SJSA1 (cell line): ENCODE measurements around the gene SEZ6L2. TPM values are rescaled to one million over a fixed set of nuclear protein-coding genes. Genes with fewer than 3 reads are reported as not detected.

Experiments
- DNase-seq, 2 experiments: peaks; one replicate each; pipeline ENCODE4 v3.0.0-alpha.2; 2015 to 2020; ENCODE audit warnings: low spot score in 2 of 2, low read depth in 1 of 2
- H3K27ac ChIP-seq: fragments of 250-450 bp; sonication (Bioruptor Pico); 2 replicates; pipeline ENCODE4 v1.5.1; 2020; ENCODE audit warnings: mild to moderate bottlenecking, moderate library complexity
- H3K27me3 ChIP-seq: fragments of 250-450 bp; sonication (Bioruptor Pico); replicated peaks from 2 replicates; pipeline ENCODE4 v1.5.1; 2020; ENCODE audit warnings: mild to moderate bottlenecking, moderate library complexity
- H3K36me3 ChIP-seq: fragments of 250-450 bp; sonication (Bioruptor Pico); 2 replicates; pipeline ENCODE4 v1.5.1; 2020; ENCODE audit warnings: mild to moderate bottlenecking
- H3K4me1 ChIP-seq: fragments of 250-450 bp; sonication (Bioruptor Pico); replicated peaks from 2 replicates; pipeline ENCODE4 v1.6.1; 2021; ENCODE audit warnings: mild to moderate bottlenecking
- H3K4me3 ChIP-seq: fragments of 250-450 bp; sonication (Bioruptor Pico); 2 replicates; pipeline ENCODE4 v1.5.1; 2020; ENCODE audit warnings: mild to moderate bottlenecking
- H3K9me3 ChIP-seq: fragments of 250-450 bp; sonication (Bioruptor Pico); replicated peaks from 2 replicates; pipeline ENCODE4 v1.5.1; 2020; ENCODE audit warnings: mild to moderate bottlenecking
- total RNA-seq: library from RNA; depleted of rRNA; stranded (reverse); fragments of >200 nt; shearing (Covaris generic); gene quantifications from 2 replicates; pipeline ENCODE4 v1.2.3, GENCODE V29; 2014

The SEZ6L2 gene
- total RNA-seq, 1 experiment from 2014 or later: 13.2 TPM

GRCh38 chr16:29904947-29905346, 5.6 kb upstream of the SEZ6L2 start:
- Histone ChIP-seq H3K9me3 (no peaks in the 10 kb centered on the region), H3K27me3 (no peaks in the 10 kb centered on the region), H3K4me1 (peaks cover 14% of the 10 kb centered on the region), H3K36me3 (peaks cover 6% of the 10 kb centered on the region), H3K27ac (no peak overlapping the region), H3K4me3 (no peak overlapping the region)
- DNase-seq: no peak

- Histone ChIP-seq H3K27me3 (no peaks in the 10 kb centered on the region), H3K4me3 (no peak overlapping the region), H3K36me3 (peaks cover 6% of the 10 kb centered on the region), H3K9me3 (no peaks in the 10 kb centered on the region), H3K27ac (no peak overlapping the region), H3K4me1 (peaks cover 23% of the 10 kb centered on the region)
- no peak for DNase-seq
These were observed 4.2 kb upstream of the SEZ6L2 start for GRCh38 chr16:29903590-29903989.

- Histone ChIP-seq H3K27me3 (no peaks in the 10 kb centered on the region), H3K27ac (no peak overlapping the region), H3K9me3 (no peaks in the 10 kb centered on the region), H3K4me1 (peaks cover 24% of the 10 kb centered on the region), H3K36me3 (peaks cover 5% of the 10 kb centered on the region), H3K4me3 (peak overlapping the region; percentile 47)
- no peak for DNase-seq
These were observed 2.2 kb upstream of the SEZ6L2 start for GRCh38 chr16:29901607-29901945.

- peak overlapping the region; percentile 36 for H3K27ac ChIP-seq
- no peak for DNase-seq
These were observed 1.7 kb upstream of the SEZ6L2 start for GRCh38 chr16:29900888-29901606.

GRCh38 chr16:29900102-29900887, 945 bp upstream of the SEZ6L2 start, which contains the start of gene ASPHD1:
TSS of gene ASPHD1 (plus strand) at chr16:29900488. CDS start at chr16:29900972, 484 bp downstream.
- H3K27me3 ChIP-seq: no peaks in the 10 kb centered on the region
- H3K4me1 ChIP-seq: peaks cover 24% of the 10 kb centered on the region
- H3K27ac ChIP-seq: peak within 1 kb of the TSS; percentile 36
- H3K4me3 ChIP-seq: peak within 1 kb of the TSS; percentile 47
- H3K9me3 ChIP-seq: no peaks in the 10 kb centered on the region
- DNase-seq: peak; percentile 84 to 87
- H3K36me3 ChIP-seq: peaks cover 2% of the 10 kb centered on the region; the same call in 1 of the 2 replicates

More at GRCh38 chr16:29900888-29901606, 1.7 kb upstream of the SEZ6L2 start:
- Histone ChIP-seq H3K4me3 (peak overlapping the region; percentile 47), H3K9me3 (no peaks in the 10 kb centered on the region), H3K4me1 (peaks cover 24% of the 10 kb centered on the region), H3K36me3 (peaks cover 2% of the 10 kb centered on the region; the same call in 1 of the 2 replicates), H3K27me3 (no peaks in the 10 kb centered on the region)

GRCh38 chr16:29898804-29899515, 390 bp downstream of the SEZ6L2 start:
- Histone ChIP-seq H3K36me3 (no peaks in the 10 kb centered on the region), H3K27ac (no peak overlapping the region; the same call in 1 of the 2 replicates), H3K4me1 (peaks cover 24% of the 10 kb centered on the region), H3K27me3 (no peaks in the 10 kb centered on the region), H3K9me3 (no peaks in the 10 kb centered on the region), H3K4me3 (peak overlapping the region; percentile 47)
- peak; percentile 19 to 68 for DNase-seq

- Histone ChIP-seq H3K27ac (no peak overlapping the region), H3K36me3 (no peaks in the 10 kb centered on the region), H3K9me3 (no peaks in the 10 kb centered on the region), H3K4me3 (peak overlapping the region; percentile 47), H3K27me3 (no peaks in the 10 kb centered on the region), H3K4me1 (peaks cover 24% of the 10 kb centered on the region)
- no peak for DNase-seq
These were observed 1.1 kb downstream of the SEZ6L2 start for GRCh38 chr16:29898135-29898803.

GRCh38 chr16:29897333-29897732, 2.0 kb downstream of the SEZ6L2 start:
- H3K4me1 ChIP-seq: peaks cover 24% of the 10 kb centered on the region
- no peaks in the 10 kb centered on the region for H3K27me3 ChIP-seq
- no peaks in the 10 kb centered on the region for H3K36me3 ChIP-seq
- H3K9me3 ChIP-seq: no peaks in the 10 kb centered on the region
- H3K27ac ChIP-seq: no peak overlapping the region
- H3K4me3 ChIP-seq: no peak overlapping the region
- DNase-seq: no peak

- H3K4me1 ChIP-seq: peaks cover 24% of the 10 kb centered on the region
- no peaks in the 10 kb centered on the region for H3K36me3 ChIP-seq
These were observed 2.5 kb downstream of the SEZ6L2 start for GRCh38 chr16:29896841-29897240.

GRCh38 chr16:29894352-29894751, 5.0 kb downstream of the SEZ6L2 start:
- Histone ChIP-seq H3K27me3 (no peaks in the 10 kb centered on the region), H3K36me3 (no peaks in the 10 kb centered on the region), H3K27ac (no peak overlapping the region), H3K9me3 (no peaks in the 10 kb centered on the region), H3K4me3 (no peak overlapping the region), H3K4me1 (peaks cover 5% of the 10 kb centered on the region)
- no peak for DNase-seq

More at GRCh38 chr16:29896841-29897240, 2.5 kb downstream of the SEZ6L2 start:
- no peaks in the 10 kb centered on the region for H3K27me3 ChIP-seq
- no peak overlapping the region for H3K27ac ChIP-seq
- DNase-seq: no peak
- H3K4me3 ChIP-seq: no peak overlapping the region
- H3K9me3 ChIP-seq: no peaks in the 10 kb centered on the region

- Histone ChIP-seq H3K36me3 (no peaks in the 10 kb centered on the region), H3K4me3 (no peak overlapping the region), H3K27ac (no peak overlapping the region), H3K27me3 (no peaks in the 10 kb centered on the region), H3K9me3 (no peaks in the 10 kb centered on the region), H3K4me1 (peaks cover under 1% of the 10 kb centered on the region)
- DNase-seq: no peak
These were observed 5.8 kb downstream of the SEZ6L2 start for GRCh38 chr16:29893553-29893952.

- no peaks in the 10 kb centered on the region for H3K36me3 ChIP-seq
- no peaks in the 10 kb centered on the region for H3K9me3 ChIP-seq
- H3K27me3 ChIP-seq: no peaks in the 10 kb centered on the region
- H3K27ac ChIP-seq: no peak overlapping the region
- H3K4me1 ChIP-seq: no peaks in the 10 kb centered on the region
- no peak overlapping the region for H3K4me3 ChIP-seq
- no peak for DNase-seq
These were observed 6.9 kb downstream of the SEZ6L2 start for GRCh38 chr16:29892458-29892813.
